Non-pigmented ciliary epithelial cell (primary cell): ENCODE results near the gene AHCTF1.
"Not testable (repeated sequence)": the region's sequence is repeated elsewhere in the genome, so short reads cannot be mapped to it uniquely, and the experiment has no call there.

Source experiments
- DNase-seq: peaks from one replicate; pipeline ENCODE4 v3.0.0-alpha.2; 2010; ENCODE audit warnings: low read depth

The AHCTF1 gene

DNA sequence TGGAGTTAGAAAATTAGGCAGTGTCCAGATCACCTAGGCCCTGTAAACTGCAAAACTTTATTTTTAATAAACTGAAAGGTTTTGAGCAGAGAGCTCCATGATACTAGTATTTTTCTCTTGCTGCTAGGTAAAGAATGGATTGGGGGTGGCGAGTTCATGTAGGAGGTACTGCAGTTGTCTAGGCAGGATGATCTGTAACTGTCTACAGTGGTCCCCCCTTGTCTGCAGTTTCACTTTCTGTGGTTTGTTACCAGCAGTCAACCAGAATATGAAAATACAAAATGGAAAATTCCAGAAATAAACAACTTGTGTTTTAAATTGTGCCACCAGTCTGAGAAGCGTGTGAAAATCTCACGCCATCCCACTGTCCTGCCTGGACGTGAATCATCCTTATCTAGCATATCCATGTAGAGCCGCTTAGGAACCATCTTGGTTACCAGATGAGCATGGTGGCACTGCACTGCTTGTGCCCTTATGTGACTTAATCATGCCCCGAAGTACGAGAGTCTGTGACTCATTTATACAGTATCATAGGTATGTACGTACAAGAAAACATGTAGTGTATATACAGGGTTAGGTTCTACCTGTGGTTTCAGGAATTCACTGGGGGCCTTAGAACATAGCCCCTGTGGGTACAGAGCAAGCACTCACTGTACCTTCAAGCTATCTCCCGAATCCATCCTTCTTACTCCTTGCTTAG, 94.2 kb downstream of the AHCTF1 start:
- DNase-seq = no peak

DNA sequence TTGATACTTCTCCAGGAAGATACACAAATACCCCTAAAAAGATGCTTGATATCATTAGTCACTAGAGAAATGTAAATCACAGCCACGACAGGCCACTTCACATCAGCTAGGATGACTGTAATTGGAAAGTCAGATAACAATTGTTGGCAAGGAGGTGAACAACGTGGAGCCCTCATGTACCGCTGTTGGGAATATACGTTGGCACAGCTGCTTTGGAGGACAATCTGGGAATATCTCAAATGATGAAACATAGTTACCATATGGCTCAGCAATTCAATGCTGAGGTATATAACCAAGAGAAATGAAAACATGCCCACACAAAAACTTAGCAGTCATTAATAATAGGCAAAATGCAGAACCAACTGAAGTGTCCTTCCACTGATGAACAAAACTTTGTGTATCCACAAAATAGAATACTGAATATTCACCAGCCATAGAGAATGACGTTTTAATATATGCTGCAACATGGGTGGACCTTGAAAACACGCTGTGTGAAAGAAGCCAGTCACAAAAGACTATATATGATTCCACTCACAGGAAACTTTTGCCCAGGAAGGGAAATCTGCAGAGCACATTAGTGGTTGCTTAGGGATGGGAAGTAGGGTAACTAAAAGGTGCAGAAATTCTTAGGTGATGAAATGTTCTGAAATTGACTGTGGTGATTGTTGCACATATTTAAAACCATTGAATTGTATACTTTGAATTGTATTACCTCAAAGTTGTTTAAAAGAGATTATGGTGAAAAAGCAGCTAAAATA, 95.4 kb downstream of the AHCTF1 start:
- DNase-seq = no peak

GRCh38 chr1:246831543-246831942, 100.2 kb downstream of the AHCTF1 start:
- DNase-seq = no peak

DNA sequence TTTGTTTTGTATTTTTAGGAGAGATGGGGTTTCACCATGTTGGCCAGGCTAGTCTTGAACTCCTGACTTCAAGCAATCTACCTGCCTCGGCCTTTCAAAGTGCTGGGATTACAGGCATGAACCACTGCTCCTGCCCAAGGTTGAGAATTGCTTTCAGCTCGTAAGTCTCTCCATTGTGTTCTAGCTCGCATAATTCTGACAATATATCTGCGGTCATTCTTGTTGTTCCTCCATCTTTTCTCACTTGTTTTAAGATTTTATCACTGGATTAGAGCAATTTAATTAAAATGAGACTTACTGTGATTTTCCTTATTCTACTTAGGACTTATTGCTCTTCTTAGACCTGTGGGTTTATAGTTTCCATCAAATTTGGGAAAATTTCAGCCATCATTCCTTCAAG, 102.9 kb downstream of the AHCTF1 start:
- DNase-seq = no peak

GRCh38 chr1:246827396-246827795, 104.4 kb downstream of the AHCTF1 start:
- no peak for DNase-seq

DNA sequence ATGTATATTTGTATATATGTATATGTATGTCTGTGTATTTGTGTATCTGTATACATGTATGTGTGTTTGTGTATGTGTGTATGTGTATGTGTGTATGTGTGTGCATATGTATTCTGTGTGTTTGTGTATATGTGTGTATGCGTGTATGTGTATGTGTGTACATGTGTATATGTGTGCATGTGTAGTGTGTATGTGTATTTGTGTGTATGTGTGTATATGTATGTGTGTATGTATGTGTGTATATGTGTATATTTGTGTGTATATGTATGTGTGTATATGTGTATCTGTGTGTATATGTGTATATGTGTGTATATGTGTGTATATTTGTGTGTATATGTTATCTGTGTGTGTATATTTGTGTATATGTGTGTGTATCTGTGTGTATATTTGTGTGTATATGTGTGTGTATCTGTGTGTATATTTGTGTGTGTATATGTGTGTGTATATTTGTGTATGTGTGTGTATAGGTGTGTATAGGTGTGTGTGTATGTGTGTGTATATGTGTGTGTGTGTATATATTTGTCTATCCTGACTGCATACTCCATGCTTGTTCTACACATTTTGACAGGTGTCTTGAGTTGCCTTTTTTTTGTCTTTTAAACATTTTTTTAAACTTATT, 106.1 kb downstream of the AHCTF1 start:
- no peak for DNase-seq

DNA sequence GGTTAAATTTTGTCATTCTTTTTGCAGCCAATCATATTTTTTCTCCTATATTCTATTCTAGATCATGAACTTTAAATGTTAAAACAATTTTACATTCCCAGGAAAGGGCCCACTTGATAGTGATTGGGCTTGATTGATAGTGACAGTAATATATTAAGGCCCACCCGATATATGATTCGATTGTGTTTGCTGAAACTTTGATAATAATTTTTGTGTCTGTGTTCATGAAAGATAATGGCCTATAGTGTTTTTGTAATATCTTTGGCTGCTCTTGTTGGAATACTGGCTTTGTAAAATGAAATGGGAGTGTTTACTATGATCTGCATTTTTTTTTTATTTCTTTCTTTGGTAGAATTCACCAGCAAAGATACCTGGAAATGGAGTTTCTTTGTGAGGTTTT, 107.2 kb downstream of the AHCTF1 start:
- DNase-seq = no peak

GRCh38 chr1:246822154-246822553, 109.6 kb downstream of the AHCTF1 start:
- not testable (repeated sequence) for DNase-seq

- no peak for DNase-seq
Measured at GRCh38 chr1:246820666-246821065, 111.1 kb downstream of the AHCTF1 start.

- DNase-seq = not testable (repeated sequence)
Measured at GRCh38 chr1:246817778-246818177, 114.0 kb downstream of the AHCTF1 start.

GRCh38 chr1:246815693-246816270, 116.0 kb downstream of the AHCTF1 start:
- DNase-seq = no peak

DNA sequence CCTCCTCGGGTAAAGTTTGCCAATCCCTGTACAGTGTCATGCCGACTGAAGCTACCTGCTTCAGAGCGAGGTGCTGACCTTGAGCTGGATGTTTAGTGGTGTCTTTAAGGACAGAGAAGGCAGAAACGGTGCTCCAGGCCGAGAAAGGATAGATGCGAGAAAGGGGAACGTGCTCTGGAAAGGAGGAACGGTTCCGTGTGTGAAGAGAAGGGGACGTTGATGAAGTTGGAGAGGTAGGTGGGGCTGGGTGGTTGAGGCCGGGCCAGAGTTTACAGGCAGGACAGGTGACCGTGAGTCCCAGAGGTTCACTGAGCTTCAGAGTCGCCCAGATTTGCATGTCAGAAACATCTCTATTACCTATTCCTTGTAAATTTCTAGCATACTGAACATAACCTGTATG, 116.9 kb downstream of the AHCTF1 start:
- no peak for DNase-seq

- DNase-seq = not testable (repeated sequence)
Measured at GRCh38 chr1:246813325-246813724, 118.4 kb downstream of the AHCTF1 start.

- DNase-seq = no peak
Measured at GRCh38 chr1:246811985-246812384, 119.8 kb downstream of the AHCTF1 start.

DNA sequence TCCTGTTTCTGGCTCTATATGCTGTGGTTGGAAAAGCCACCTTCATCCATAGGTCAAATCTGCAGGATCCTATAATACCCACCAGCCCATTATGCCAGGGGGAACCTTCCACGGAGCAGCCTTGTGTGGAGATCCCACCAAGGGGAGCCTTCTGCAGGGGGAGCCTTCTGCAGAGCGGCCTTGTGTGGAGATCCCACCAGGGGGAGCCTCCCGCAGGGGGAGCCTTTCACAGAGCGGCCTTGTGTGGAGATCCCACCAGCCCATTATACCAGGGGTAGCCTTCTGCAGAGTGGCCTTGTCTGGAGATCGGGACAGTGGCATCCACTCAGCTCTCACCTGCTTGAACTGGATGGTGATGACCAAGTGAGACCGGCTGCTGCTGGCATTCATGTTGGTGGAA, 122.3 kb downstream of the AHCTF1 start:
- no peak for DNase-seq

DNA sequence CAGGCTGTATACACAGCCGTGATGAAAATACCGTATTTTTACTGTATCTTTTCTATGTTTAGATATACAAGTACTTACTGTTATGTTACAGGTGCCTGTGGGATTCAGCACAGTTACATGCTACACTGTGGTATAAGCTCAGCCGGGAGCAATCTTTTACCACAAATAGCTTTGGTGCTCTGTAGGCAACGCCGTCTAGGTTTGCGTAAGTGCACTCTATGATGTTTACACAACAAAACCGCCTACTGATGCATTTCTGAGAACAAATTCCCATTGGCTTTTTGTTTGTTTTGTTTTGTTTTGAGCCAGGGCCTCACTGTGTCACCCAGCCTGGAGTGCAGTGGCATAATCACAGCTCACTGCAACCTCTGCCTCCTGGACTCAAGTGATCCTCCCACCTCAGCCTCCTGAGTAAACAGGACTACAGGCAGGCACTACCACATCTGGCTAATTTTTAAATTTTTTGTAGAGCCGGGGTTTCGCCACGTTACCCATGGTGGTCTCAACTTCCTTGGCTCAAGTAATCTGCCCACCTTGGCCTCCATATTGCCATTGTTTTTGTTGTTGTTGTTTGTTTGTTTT, 126.5 kb downstream of the AHCTF1 start:
- no peak for DNase-seq

- DNase-seq = no peak
Measured at GRCh38 chr1:246803883-246804282, 127.9 kb downstream of the AHCTF1 start.

DNA sequence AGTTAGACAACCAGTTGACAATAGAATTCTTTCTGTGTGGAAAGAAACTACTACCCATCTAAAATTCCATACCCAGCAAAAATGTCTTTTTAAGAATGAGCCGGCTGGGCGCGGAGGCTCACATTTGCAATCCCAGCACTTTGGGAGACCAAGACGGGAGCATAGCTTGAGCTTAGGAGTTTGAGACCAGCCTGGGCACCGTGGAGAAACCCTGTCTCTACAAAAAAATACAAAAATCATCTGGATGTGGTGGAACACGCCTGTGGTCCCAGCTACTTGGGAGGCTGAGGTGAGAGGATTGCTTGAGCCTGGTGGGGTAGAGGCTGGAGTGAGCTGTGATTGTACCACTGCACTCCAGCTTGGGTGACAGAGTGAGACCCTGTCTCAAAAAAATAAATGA, 128.4 kb downstream of the AHCTF1 start:
- no peak for DNase-seq

- DNase-seq = no peak
Measured at GRCh38 chr1:246801241-246802020, 130.3 kb downstream of the AHCTF1 start.

DNA sequence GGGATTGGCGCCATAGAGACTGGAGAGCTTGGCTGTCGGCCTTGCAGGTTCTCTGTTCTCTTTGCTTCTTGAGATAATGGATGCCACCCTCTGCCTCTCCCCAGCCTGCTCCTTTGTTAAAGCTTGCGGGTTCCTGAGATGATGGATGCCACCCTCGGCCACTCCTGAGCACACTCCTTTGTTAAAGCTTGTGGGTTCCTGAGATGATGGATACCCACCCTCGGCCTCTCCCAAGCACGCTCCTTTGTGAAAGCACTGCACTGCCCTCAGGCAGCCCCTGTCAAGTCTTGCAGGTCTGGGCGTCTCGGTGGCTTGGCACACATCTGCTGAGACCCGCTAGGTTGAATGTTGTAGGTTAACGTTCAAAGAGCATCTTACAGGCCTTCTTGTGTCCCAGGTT, 131.0 kb downstream of the AHCTF1 start:
- no peak for DNase-seq

GRCh38 chr1:246800356-246800755, 131.4 kb downstream of the AHCTF1 start:
- no peak for DNase-seq
